Measurements from ENCODE around the gene PPAT. TPM values are rescaled to one million over a fixed set of nuclear protein-coding genes. Genes with fewer than 3 reads are reported as not detected.
A peak's percentile ranks its signal among the peaks of the same experiment; 100 is the strongest.

PPAT gene
- polyA plus RNA-seq (2011; rRNA removed), result 3.2 and 5.3 TPM in 2 replicates
- polyA minus RNA-seq (2011; rRNA and poly(A)+ RNA removed), result 3.2 and 4.7 TPM in 2 replicates

- CTCF ChIA-PET, result interaction anchor here (0.6 to 3.2 kb wide), 9 partner anchors 9 to 487 kb away, joined by 3 to 31 read pairs (median 4); partner anchors contain the start of genes AASDH and CEP135
- TF ChIP-seq CTCF (IDR thresholded peaks at IDR 0.05; ENCODE audit: insufficient read depth, low read depth, low read length), result peak; percentile 45
- Histone ChIP-seq H3K36me3 (ENCODE audit: control insufficient read depth, insufficient read depth, low read length) (no peaks in the 10 kb centered on the region), H3K4me3 (ENCODE audit: low read depth, low read length) (peak within 1 kb of the TSS; percentile 65), H3K27me3 (ENCODE audit: control insufficient read depth, insufficient read depth, low read length) (no peaks in the 10 kb centered on the region)
- DNase-seq (ENCODE audit: low read depth), result peak; percentile 76
- POLR2A ChIA-PET, result interaction anchor here (0.5 to 1.0 kb wide), 4 partner anchors 21 to 1204 kb away, joined by 3 read pairs; partner anchors contain the start of gene AASDH
Observed at GRCh38 chr4:56435140-56435926, at the start of gene PPAT. PPAT (minus strand) TSS chr4:56435615; CDS start chr4:56435477, 138 bp downstream.

GRCh38 chr4:56480691-56481090 lies 45.3 kb upstream of the PPAT start:
- TF ChIP-seq CTCF (IDR thresholded peaks at IDR 0.05; ENCODE audit: insufficient read depth, low read depth, low read length), result no peak
- ChIA-PET POLR2A (no interaction called here), CTCF (interaction anchor here (0.7 kb wide), 1 partner anchor 24 kb away, joined by 3 read pairs; the partner anchor contains the start of gene ARL9)
- Histone ChIP-seq H3K36me3 (ENCODE audit: control insufficient read depth, insufficient read depth, low read length) (peaks cover 9% of the 10 kb centered on the region), H3K27me3 (ENCODE audit: control insufficient read depth, insufficient read depth, low read length) (no peaks in the 10 kb centered on the region), H3K4me3 (ENCODE audit: low read depth, low read length) (no peak overlapping the region)
- DNase-seq (ENCODE audit: low read depth), result no peak

- H3K36me3 ChIP-seq (ENCODE audit: control insufficient read depth, insufficient read depth, low read length), result peaks cover 13% of the 10 kb centered on the region
- H3K4me3 ChIP-seq (ENCODE audit: low read depth, low read length), result no peak overlapping the region
- DNase-seq (ENCODE audit: low read depth), result no peak
- H3K27me3 ChIP-seq (ENCODE audit: control insufficient read depth, insufficient read depth, low read length), result no peaks in the 10 kb centered on the region
- ChIA-PET POLR2A (no interaction called here), CTCF (no interaction called here)
- TF ChIP-seq CTCF (IDR thresholded peaks at IDR 0.05; ENCODE audit: insufficient read depth, low read depth, low read length), result no peak
Observed at GRCh38 chr4:56477192-56477702, 41.8 kb upstream of the PPAT start.

GRCh38 chr4:56475917-56476316 lies 40.5 kb upstream of the PPAT start:
- H3K4me3 ChIP-seq (ENCODE audit: low read depth, low read length), result no peak overlapping the region
- no peak for TF ChIP-seq CTCF (IDR thresholded peaks at IDR 0.05; ENCODE audit: insufficient read depth, low read depth, low read length)
- DNase-seq (ENCODE audit: low read depth), result no peak
- CTCF ChIA-PET, result no interaction called here
- POLR2A ChIA-PET, result no interaction called here
- H3K27me3 ChIP-seq (ENCODE audit: control insufficient read depth, insufficient read depth, low read length), result no peaks in the 10 kb centered on the region
- H3K36me3 ChIP-seq (ENCODE audit: control insufficient read depth, insufficient read depth, low read length), result peaks cover 15% of the 10 kb centered on the region

GRCh38 chr4:56469489-56470210 lies 34.2 kb upstream of the PPAT start:
- Histone ChIP-seq H3K4me3 (ENCODE audit: low read depth, low read length) (no peak overlapping the region), H3K36me3 (ENCODE audit: control insufficient read depth, insufficient read depth, low read length) (peaks cover 8% of the 10 kb centered on the region), H3K27me3 (ENCODE audit: control insufficient read depth, insufficient read depth, low read length) (no peaks in the 10 kb centered on the region)
- DNase-seq (ENCODE audit: low read depth), result no peak
- TF ChIP-seq CTCF (IDR thresholded peaks at IDR 0.05; ENCODE audit: insufficient read depth, low read depth, low read length), result no peak
- ChIA-PET CTCF (interaction anchor here (1.3 kb wide), 1 partner anchor 19 kb away, joined by 3 read pairs; no protein-coding TSS in a partner anchor), POLR2A (no interaction called here)

All from BJ (cell line).